ENCODE results near the gene ALS2CL.

The ALS2CL gene

DNA sequence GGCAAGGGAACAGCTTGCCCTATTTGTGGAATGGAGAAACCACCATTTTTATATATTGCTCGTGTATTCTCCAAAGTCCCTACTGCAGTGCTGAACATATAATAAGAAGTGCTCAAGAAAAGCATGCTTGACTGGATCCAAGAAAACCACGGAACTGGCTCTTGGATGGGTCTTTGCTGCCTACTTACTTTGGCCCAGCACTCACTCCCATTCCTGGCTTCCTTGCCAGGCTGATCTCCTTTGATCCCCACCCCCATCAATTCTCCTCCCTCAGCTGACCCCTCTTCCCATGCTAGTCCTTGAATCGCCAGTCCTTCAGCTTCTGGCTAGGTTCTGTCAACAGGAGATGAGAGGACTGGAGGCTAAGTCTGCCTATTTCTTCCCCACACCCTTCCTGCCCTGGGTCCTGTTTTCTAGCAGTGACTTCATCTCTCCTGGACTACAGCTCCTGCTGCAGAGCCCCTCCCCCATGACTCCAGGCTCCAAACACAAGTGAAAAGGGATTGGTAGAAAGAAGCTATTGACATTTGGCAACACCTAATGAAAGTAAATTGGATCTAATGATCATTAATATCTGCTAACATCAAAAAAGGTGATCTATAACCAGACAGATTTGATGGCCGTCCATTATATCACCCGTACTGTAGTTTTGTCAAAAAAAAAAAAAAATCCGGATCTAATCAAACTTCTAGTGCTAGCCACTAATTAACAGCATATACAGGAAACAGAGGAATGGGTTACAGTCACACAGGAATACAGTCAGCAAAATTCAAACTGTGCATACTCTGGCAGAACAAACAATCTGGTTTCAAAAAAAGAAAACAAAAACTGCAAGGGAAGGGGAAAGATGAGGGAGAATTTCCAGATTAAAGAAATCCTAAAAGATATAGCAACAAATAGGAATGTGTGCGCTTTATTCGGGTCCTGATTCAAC lies 73.4 kb downstream of the ALS2CL start:
- no peaks in the 10 kb centered on the region for H3K27me3 ChIP-seq (ENCODE audit: insufficient read depth, insufficient read length)
- peaks cover 5% of the 10 kb centered on the region for H3K4me1 ChIP-seq (ENCODE audit: insufficient read depth, insufficient read length)
- no peak overlapping the region for H3K9ac ChIP-seq (ENCODE audit: insufficient read length, low read depth)
- no peaks in the 10 kb centered on the region for H3K9me3 ChIP-seq (ENCODE audit: insufficient read depth, low read length)
- TF ChIP-seq ZNF274 (IDR thresholded peaks at IDR 0.05; ENCODE audit: low read depth, low read length) (no peak), YY1 (IDR thresholded peaks at IDR 0.05; ENCODE audit: insufficient read depth, insufficient read length) (no peak), SUZ12 (IDR thresholded peaks at IDR 0.05; ENCODE audit: extremely low read depth, insufficient read depth, insufficient read length) (no peak)
- no peak for DNase-seq (ENCODE audit: low read depth, low spot score)
- no peak overlapping the region for H3K4me3 ChIP-seq (ENCODE audit: insufficient read length, low read depth)
- no peaks in the 10 kb centered on the region for H3K36me3 ChIP-seq (ENCODE audit: insufficient read depth, insufficient read length, low read length)
